IMR-90 (cell line): Measurements from ENCODE around the gene AFAP1L1. TPM values are rescaled to one million over a fixed set of nuclear protein-coding genes. Genes with fewer than 3 reads are reported as not detected.

Experiments
- ATAC-seq: fragments of 200-7000 bp; cut with Tn5 transposase; 2 replicates; pipeline ENCODE4 v1.9.1; 2020; ENCODE audit warnings: low read depth, mild to moderate bottlenecking, moderate library complexity
- BruUV-seq: library from RNA; stranded (reverse); fragments of 400-500 nt; replicated peaks from 2 replicates; lab custom pipeline; 2021; lab: Mats Ljungman, UMichigan
- CTCF ChIA-PET: fragments of 300-600 bp; formaldehyde crosslinking; extraction: SDS; loops from one replicate; lab custom pipeline; 2021; ENCODE audit warnings: antibody characterized with exemption; lab: Yijun Ruan, JAX
- POLR2A ChIA-PET: fragments of 300-600 bp; sonication (Branson Sonifier 250); formaldehyde crosslinking; loops from one replicate; lab custom pipeline; 2022; ENCODE audit warnings: antibody characterized with exemption; ENCODE audit not compliant: unreplicated experiment; lab: Charles Lee
- DNase-seq: peaks from one replicate; pipeline ENCODE4 v3.0.0; 2013
- H2AFZ ChIP-seq: replicated peaks from 2 replicates; pipeline ENCODE3; 2013; ENCODE audit warnings: low read length, mild to moderate bottlenecking; ENCODE audit not compliant: poor library complexity
- H2AK5ac ChIP-seq: 2 replicates; pipeline ENCODE4 v1.6.1; 2013; ENCODE audit warnings: low read depth, low read length, inconsistent platforms
- H2AK9ac ChIP-seq: replicated peaks from 2 replicates; pipeline ENCODE3; 2013; ENCODE audit warnings: mild to moderate bottlenecking, low read depth, low read length, moderate library complexity; ENCODE audit not compliant: poor library complexity
- H2BK120ac ChIP-seq: 2 replicates; pipeline ENCODE4 v1.6.1; 2013; ENCODE audit warnings: low read depth, low read length, inconsistent platforms
- H2BK15ac ChIP-seq: 3 replicates; pipeline ENCODE4 v1.6.1; 2013; ENCODE audit warnings: low read depth, low read length, inconsistent platforms
- H2BK20ac ChIP-seq: 2 replicates; pipeline ENCODE4 v1.6.1; 2013; ENCODE audit warnings: low read depth, mild to moderate bottlenecking, inconsistent platforms, low read length, moderate library complexity
- H2BK5ac ChIP-seq: 2 replicates; pipeline ENCODE4 v1.6.1; 2013; ENCODE audit warnings: mild to moderate bottlenecking, low read depth, low read length, inconsistent platforms; ENCODE audit not compliant: poor library complexity, severe bottlenecking
- H3K14ac ChIP-seq: replicated peaks from 2 replicates; pipeline ENCODE4 v1.6.1; 2013; ENCODE audit warnings: low read depth, low read length, inconsistent platforms
- H3K18ac ChIP-seq: 2 replicates; pipeline ENCODE4 v1.6.1; 2013; ENCODE audit warnings: low read depth, low read length, control low read depth
- H3K23ac ChIP-seq: 2 replicates; pipeline ENCODE4 v1.6.1; 2013; ENCODE audit warnings: low read depth, low read length, inconsistent platforms
- H3K27ac ChIP-seq: 2 replicates; pipeline ENCODE4 v1.5.1; 2013; ENCODE audit warnings: mild to moderate bottlenecking, control low read depth, low read length; ENCODE audit not compliant: insufficient read depth
- H3K27me3 ChIP-seq: 2 replicates; pipeline ENCODE4 v1.6.1; 2013; ENCODE audit warnings: low read length; ENCODE audit not compliant: control insufficient read depth, insufficient read depth
- H3K36me3 ChIP-seq: 2 replicates; pipeline ENCODE4 v1.6.1; 2013; ENCODE audit warnings: low read length, mixed read lengths; ENCODE audit not compliant: control insufficient read depth, insufficient read depth
- H3K4ac ChIP-seq: 2 replicates; pipeline ENCODE4 v1.6.1; 2013; ENCODE audit warnings: low read depth, low read length, inconsistent platforms
- H3K4me1 ChIP-seq: 2 replicates; pipeline ENCODE4 v1.6.1; 2013; ENCODE audit warnings: low read length, mixed read lengths; ENCODE audit not compliant: control insufficient read depth, insufficient read depth
- H3K4me2 ChIP-seq: 2 replicates; pipeline ENCODE4 v1.6.1; 2013; ENCODE audit warnings: low read depth, mild to moderate bottlenecking, control low read depth, low read length, moderate library complexity
- H3K4me3 ChIP-seq: 2 replicates; pipeline ENCODE4 v1.5.1; 2013; ENCODE audit warnings: low read depth, mild to moderate bottlenecking, control low read depth, low read length, moderate library complexity; ENCODE audit not compliant: insufficient read depth
- H3K56ac ChIP-seq: 2 replicates; pipeline ENCODE4 v1.6.1; 2013; ENCODE audit warnings: low read length, inconsistent platforms; ENCODE audit not compliant: insufficient read depth; ENCODE audit errors: extremely low read depth
- H3K79me1 ChIP-seq, 2 experiments: 2 replicates each; pipeline ENCODE4 v1.6.1; 2013; ENCODE audit warnings: low read length in 2 of 2, inconsistent platforms in 1 of 2, low read depth in 1 of 2
- H3K9ac ChIP-seq: 2 replicates; pipeline ENCODE4 v1.6.1; 2013; ENCODE audit warnings: low read depth, low read length, control low read depth
- H3K9me1 ChIP-seq: 2 replicates; pipeline ENCODE4 v1.6.1; 2013; ENCODE audit warnings: low read length, inconsistent platforms; ENCODE audit not compliant: insufficient read depth
- H3K9me3 ChIP-seq: 2 replicates; pipeline ENCODE4 v1.6.1; 2013; ENCODE audit warnings: low read length; ENCODE audit not compliant: control insufficient read depth, insufficient read depth
- H4K20me1 ChIP-seq: 2 replicates; pipeline ENCODE4 v1.6.1; 2013; ENCODE audit warnings: low read length, inconsistent platforms; ENCODE audit not compliant: insufficient read depth
- H4K5ac ChIP-seq: 2 replicates; pipeline ENCODE4 v1.6.1; 2013; ENCODE audit warnings: mild to moderate bottlenecking, low read depth, low read length, control low read depth
- H4K8ac ChIP-seq, 2 experiments: 2 replicates each; pipeline ENCODE4 v1.6.1; 2013; ENCODE audit warnings: low read depth in 2 of 2, low read length in 2 of 2, control low read depth in 1 of 2, inconsistent platforms in 1 of 2
- H4K91ac ChIP-seq: 2 replicates; pipeline ENCODE4 v1.6.1; 2013; ENCODE audit warnings: low read depth, low read length, inconsistent platforms; ENCODE audit not compliant: insufficient read depth
- WGBS, 2 experiments: methylation state at CpG; one replicate each; pipeline versions ENCODE4 v1.1.5 to v1.1.7; 2013; ENCODE audit warnings: missing lambda C conversion rate in 2 of 2; ENCODE audit not compliant: insufficient read length in 1 of 2; ENCODE audit errors: extremely low coverage in 2 of 2; 5-methylcytosine and 5-hydroxymethylcytosine counted together
- dilution Hi-C: fragments of 300-500 bp; cut with HindIII; formaldehyde crosslinking; loops from one replicate; pipeline ENCODE4 v1.14.3; 2018; ENCODE audit warnings: low sequenced_read_pairs; ENCODE audit not compliant: unreplicated experiment
- in situ Hi-C: fragments of 300-500 bp; cut with MboI; formaldehyde crosslinking; loops from 3 replicates; pipeline ENCODE4 v1.14.3; 2019; ENCODE audit warnings: low sequenced_read_pairs, inconsistent platforms, mixed read lengths
- intact Hi-C: fragments of 100-400 bp; cut with micrococcal nuclease; formaldehyde crosslinking; loops from 2 replicates; pipeline ENCODE4 v1.10.0; 2022
- polyA plus RNA-seq, 3 experiments: library from polyadenylated mRNA; depleted of rRNA; stranded (reverse); fragments of >200 nt; gene quantifications; 2 replicates each; pipeline ENCODE4 v1.2.3, GENCODE V29; 2012; ENCODE audit warnings: low replicate concordance in 1 of 3
- total RNA-seq: library from RNA; depleted of rRNA; stranded (reverse); fragments of >200 nt; gene quantifications from 2 replicates; pipeline ENCODE4 v1.2.3, GENCODE V29; 2012
- TF ChIP-seq, protein P1 (sequence below): conservative IDR thresholded peaks from 2 replicates; pipeline ENCODE4 v1.5.1; 2012; ENCODE audit warnings: mild to moderate bottlenecking, low read depth, low read length, improper control_type of control experiment

The AFAP1L1 gene
- total and polyA plus RNA-seq, 2 of the 4 experiments (the other 2 are of a cell fraction), result 3.3 to 5.7 TPM

DNA sequence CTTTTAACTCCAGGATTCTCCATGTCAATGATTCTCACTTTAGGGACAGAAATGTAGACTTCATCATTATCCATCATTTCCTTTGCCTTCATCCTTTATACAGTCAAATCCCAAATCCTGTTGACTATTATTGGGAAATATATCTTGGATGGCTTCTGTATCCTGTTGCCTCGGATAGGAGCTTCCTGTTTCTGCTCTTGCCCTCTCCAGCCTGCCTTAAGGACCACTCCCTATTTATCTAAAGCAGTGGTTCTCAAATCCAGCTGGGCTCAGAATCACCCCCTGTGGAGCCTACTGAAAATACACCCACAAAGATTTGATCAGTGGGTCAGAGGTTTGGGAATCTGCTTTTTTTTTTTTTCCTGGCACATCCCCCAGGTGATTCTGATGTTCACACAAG, 8.5 kb downstream of the AFAP1L1 start:
- no peak overlapping the region for H2AFZ ChIP-seq
- no peak overlapping the region for H3K9ac ChIP-seq
- no peak for ATAC-seq
- H3K27ac ChIP-seq, result no peak overlapping the region
- H4K91ac ChIP-seq, result no peak overlapping the region
- peaks cover 9% of the 10 kb centered on the region; the same call in 1 of the 2 replicates for H3K9me1 ChIP-seq
- CTCF ChIA-PET, result interaction anchor here (1.0 kb wide), 2 partner anchors 13 to 14 kb away, joined by 3 to 4 read pairs; no protein-coding TSS in a partner anchor
- no peak overlapping the region for H3K56ac ChIP-seq
- peaks cover 4% of the 10 kb centered on the region; the same call in 1 of the 2 replicates for H4K20me1 ChIP-seq
- H2BK120ac ChIP-seq, result no peak overlapping the region
- in situ Hi-C loops, result no loop called here
- POLR2A ChIA-PET, result no interaction called here
- H3K36me3 ChIP-seq, result no peaks in the 10 kb centered on the region
- H3K4ac ChIP-seq, result no peak overlapping the region
- no peak overlapping the region for H2AK9ac ChIP-seq
- no peak overlapping the region for H2AK5ac ChIP-seq
- BruUV-seq, result no TSS peak
- H3K4me1 ChIP-seq, result peaks cover 4% of the 10 kb centered on the region
- H3K18ac ChIP-seq, result no peak overlapping the region
- intact Hi-C loops, result no loop called here
- H3K27me3 ChIP-seq, result no peaks in the 10 kb centered on the region; the same call in 1 of the 2 replicates
- dilution Hi-C loops, result no loop called here
- no peak overlapping the region for H4K5ac ChIP-seq
- H3K23ac ChIP-seq, result no peak overlapping the region
- no peak overlapping the region for H2BK15ac ChIP-seq
- H3K4me2 ChIP-seq, result no peak overlapping the region
- no peak overlapping the region for H4K8ac ChIP-seq
- no peaks in the 10 kb centered on the region for H3K9me3 ChIP-seq
- TF ChIP-seq, protein P1, sequence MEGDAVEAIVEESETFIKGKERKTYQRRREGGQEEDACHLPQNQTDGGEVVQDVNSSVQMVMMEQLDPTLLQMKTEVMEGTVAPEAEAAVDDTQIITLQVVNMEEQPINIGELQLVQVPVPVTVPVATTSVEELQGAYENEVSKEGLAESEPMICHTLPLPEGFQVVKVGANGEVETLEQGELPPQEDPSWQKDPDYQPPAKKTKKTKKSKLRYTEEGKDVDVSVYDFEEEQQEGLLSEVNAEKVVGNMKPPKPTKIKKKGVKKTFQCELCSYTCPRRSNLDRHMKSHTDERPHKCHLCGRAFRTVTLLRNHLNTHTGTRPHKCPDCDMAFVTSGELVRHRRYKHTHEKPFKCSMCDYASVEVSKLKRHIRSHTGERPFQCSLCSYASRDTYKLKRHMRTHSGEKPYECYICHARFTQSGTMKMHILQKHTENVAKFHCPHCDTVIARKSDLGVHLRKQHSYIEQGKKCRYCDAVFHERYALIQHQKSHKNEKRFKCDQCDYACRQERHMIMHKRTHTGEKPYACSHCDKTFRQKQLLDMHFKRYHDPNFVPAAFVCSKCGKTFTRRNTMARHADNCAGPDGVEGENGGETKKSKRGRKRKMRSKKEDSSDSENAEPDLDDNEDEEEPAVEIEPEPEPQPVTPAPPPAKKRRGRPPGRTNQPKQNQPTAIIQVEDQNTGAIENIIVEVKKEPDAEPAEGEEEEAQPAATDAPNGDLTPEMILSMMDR, result no peak
- no peak overlapping the region for H3K14ac ChIP-seq
- H2BK20ac ChIP-seq, result no peak overlapping the region
- H3K4me3 ChIP-seq, result no peak overlapping the region
- no peak overlapping the region for H2BK5ac ChIP-seq
- no CpG with 5 or more reads among the region's 1 CpG for WGBS, 2 experiments
- DNase-seq, result no peak
- peaks cover 0 to 14% of the 10 kb centered on the region in 2 experiments; a peak in 1 of 4 replicates for H3K79me1 ChIP-seq
